Glomerular visceral epithelial cell (primary cell): Measurements from ENCODE around the gene PALM.

Experiments
- DNase-seq: peaks from one replicate; pipeline ENCODE4 v3.0.0-alpha.2; 2016; ENCODE audit errors: extremely low spot score

PALM gene

DNA sequence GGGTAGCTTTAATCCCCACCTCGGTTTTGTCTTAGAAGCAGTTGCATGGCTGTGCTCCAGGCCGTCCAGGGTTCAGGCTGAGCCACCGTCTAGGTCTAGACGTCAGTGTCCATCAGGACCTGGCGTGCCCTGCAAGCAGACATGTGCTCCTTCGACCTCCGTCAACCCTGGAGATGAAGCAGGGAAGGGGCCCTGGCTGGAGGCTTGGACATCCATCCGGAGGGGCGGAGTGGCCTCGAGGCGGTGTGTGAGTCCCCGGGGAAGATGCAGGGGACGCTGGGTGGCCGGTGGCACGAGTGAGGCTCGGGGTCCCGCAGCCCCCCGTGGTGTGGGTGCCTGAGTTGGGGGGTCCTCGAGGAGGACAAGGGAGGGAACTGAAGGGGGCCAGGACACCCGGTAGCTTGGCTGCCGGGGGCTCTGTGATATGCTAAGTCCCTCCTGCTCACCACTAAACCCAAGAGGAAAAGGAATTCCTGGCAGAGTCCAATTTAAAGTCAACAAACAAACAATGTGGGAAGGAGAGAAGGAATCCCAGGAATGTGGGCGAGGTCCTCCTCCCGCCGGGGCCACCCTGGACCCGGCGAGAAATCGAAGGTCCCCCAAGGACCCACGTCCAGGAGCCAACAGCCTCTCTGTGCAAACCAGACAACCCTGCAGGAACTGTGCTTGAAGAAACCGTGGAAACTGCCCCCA is 73.6 kb downstream of the PALM start:
- peak; percentile 73 for DNase-seq

DNA sequence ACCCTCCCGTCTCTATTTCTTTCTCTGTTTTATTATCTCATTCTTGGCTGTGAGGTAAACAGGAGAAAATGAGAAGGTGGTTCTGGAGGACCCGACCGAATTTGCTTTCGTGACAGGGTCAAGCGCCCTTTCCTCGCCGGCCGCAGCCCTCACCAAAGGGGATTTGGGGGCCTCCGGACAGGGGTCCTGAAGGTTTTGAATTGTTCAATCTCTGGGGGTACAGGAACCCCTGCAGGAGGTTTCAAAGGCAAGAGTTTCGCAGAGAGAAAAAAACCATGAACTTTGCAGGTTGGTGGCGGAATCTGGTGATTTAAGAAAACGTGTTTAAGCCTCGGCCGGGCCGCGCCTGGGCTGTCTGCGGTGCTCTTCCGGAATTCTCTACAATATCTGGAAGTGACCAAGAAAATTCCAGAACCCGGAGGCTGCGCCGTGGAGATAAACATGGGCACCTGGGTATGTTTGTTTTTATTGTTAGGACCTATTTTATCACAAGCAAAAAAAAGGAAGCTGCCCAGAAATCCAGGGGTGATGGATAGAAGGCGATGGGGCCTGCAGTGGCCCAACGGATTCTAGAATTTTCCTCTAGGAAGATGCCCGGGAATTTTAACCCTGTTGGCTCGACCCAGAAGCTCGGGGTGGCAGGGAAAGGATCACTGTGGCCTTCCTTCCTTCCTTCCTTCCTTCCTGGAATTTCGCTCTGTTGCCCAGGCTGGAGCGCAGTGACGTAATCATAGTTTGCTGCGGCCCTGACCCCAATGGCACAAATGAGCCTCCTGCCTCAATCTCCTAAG is 74.3 kb downstream of the PALM start:
- peak; percentile 43 for DNase-seq

DNA sequence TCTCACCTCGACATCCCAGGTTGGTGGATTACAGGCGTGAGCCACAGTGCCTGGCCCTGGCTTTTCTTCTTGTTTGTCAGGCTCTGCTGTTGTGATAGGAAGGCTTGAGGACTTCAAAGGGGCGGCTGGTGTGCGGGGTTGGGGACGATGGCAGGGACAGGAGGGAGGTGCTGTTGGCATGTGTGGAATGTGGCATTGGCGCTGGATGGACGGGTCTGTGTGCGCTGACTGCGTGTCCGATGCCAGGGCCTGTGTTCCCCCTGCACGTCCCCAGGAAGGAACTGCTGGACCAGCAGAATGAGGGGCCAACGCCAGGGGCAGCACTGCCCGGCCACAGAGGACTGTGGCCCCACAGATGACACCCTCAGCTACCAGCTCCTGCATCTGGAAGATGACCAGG is 75.8 kb downstream of the PALM start:
- no peak for DNase-seq

DNA sequence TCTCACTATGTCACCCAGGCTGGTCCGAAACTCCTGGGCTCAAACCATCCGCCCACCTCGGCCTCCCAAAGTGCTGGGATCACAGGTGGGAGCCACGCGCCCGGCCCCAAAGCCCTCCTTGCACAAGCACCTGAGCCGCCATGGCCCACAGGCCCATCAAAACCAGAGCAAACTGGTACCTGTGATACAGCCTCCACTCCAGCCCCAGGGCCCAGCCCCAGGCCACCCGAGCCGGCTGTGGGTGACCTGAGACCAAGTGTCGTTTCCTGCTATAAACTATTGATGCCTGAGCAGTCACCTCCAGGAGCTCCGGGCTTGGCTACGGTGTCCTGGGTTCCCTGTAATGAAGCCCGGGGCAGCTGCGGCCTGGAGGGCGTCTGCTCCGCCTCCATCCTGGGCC is 78.8 kb downstream of the PALM start:
- DNase-seq: no peak

DNA sequence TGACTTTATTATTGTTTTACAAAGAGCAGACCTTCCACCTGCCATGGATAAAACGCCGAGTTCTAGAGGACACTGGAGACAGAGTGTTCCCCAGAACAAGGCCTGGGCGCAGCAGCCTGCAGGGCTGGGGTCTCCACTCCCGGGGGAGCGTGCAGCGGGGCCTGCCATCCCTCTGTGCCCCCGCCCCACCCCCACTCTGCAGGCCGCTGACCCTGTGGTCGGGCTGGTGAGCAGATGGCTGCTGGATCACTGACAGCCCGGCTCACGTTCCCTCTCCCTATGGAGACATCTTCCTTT is 79.9 kb downstream of the PALM start:
- DNase-seq: no peak

DNA sequence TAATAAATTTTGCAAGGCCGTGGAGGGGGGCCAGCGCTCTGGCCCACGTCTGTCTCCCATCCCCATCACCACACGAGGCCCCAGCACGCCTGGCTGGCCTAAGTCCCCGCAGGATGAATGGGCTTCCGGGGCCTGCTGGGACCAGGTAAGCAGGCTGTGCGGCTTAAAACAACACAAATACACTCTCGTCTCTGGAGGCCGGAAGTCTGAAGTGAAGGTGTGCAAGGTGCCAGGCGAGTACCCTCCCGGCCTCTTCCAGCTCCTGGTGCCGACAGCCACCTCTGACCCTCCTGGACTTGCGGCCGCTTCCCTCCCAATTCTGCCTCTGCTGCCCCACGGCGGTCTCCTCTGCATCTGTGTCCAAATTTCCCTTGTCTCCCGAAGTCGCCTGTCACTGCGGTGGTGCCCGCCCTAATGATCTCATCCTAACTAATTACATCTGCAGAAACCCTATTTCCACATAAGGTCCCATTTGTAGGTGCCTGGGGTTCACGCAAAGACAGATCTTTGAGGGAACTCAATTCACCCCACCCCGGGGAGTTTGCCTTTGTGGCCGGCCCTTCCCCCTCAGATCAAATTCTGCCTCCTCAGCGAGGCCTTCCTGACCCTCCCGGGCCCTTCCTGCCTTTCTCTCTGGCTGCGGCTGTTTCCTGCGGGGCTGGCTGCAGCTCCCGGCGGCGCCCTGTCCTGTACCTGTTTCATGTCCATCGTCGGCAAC is 80.4 kb downstream of the PALM start:
- DNase-seq: no peak

DNA sequence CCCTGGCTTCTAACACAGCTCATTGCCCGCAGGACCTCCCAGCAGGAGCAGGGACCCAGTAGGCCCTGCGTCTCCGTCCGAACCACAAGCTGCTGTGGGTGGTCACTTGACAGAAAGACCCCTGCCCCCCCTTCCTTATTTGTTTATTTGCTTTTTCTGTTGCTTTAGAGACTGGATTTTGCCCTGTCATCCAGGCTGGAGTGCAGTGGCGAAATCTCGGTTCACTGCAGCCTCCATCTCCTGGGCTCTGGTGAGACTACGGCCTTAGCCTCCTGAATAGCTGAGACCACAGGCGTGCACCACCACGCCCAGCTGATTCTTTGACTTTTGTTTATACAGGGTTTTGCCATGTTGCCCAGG is 80.9 kb downstream of the PALM start:
- DNase-seq: no peak

DNA sequence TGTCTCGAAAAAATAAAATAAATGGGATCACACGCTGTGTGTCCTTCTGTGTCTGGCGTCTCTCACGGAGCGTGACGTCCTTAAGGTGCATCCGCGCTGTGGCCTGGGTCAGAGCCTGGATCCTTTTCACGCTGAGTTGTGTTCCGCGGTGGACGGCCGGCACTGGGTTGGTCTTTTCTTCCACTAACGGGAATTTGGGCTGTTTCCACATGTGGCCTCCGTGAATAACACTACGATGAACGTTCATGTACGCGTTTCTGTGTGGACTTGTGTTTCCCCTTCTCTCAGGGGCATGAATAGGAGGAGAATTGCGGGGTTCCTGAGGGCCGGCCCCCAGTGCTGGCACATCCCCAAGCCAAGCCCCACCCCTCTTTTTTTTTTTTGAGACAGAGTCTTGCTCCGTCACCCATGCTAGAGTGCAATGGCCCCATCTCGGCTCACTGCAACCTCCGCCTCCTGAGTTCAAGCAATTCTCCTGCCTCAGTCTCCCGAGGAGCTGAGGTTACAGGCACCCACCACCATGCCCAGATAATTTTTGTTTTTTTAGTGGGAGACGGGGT is 82.4 kb downstream of the PALM start:
- DNase-seq: no peak

DNA sequence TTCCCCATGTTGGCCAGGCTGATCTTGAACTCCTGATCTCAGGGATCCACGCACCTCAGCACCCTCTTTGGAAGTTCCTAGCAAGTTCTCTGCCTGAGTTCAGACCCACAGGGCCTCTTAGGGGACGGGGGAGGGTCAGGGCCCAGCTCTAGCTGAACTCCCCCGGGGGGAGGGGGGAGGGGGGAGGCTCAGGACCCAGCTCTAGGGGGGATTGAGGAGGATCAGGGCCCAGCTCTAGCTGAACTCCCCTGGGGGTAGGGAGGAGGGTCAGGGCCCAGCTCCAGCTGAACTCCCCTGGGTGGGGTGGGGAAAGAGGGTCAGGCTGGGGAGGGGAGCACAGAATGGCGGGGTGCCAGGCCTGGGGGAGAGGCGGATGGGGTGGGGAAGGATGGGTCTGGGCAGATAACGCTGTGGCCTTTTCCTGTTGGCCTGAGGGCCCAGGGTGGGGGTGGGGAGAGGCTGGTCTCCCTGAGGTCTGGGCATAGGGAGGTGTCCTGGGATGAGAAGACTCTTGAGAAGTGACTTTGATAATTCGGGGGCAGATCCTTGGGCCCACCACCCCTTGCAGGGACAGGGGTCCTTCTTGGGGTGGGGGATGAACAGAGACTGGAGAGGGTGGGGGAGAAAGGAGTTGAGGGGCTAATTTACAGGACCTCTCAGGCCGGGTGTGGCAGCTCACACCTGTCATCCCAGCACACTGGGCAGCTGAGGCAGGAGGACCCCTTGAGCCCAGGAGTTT is 83.0 kb downstream of the PALM start:
- DNase-seq: no peak

DNA sequence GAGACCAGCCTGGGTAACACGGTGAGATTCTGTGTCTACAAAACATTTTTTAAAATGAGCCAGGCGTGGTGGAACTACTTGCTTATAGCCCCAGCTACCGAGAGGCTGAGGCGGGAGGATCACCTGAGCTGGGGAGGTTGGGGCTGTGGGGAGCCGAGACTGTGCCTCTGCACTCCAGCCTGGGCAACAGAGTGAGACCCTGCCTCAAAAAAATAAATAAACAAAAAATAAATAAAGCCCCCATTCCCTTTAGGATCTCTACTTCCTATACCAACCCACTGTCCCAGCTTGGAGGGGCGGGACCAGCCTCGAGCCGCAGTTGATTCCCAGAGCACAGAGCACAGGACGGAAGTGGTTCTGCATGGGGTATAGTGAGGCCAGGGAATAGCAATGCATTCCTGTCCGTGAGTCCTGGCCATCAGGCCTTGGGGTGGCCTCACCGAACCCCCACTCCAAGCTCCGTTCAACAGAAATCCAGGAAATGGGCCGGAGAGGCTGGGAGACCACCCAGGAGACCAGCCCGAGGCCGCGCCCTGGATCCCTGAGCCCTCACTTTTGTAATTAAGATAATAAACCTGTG is 83.7 kb downstream of the PALM start:
- no peak for DNase-seq

DNA sequence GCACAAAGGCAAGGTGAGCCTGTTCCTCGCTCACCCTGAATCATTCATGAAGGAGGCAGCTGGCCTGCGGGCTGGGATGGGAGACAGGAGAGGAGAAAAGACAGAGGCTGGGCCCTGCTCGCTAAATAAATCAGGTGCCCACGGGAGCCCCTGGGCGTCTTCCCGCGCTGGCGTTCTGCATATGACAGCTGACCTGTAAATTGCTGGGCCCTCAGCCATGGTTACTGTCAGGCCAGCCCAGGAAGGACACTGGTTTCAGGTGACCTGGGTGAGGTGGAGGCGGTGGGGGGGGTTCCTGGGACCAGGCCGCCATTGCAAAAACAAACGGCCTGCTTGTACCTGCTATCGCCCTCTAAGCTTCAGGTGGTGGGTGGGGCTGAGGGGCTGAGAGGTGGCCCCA is 85.1 kb downstream of the PALM start:
- DNase-seq: no peak

DNA sequence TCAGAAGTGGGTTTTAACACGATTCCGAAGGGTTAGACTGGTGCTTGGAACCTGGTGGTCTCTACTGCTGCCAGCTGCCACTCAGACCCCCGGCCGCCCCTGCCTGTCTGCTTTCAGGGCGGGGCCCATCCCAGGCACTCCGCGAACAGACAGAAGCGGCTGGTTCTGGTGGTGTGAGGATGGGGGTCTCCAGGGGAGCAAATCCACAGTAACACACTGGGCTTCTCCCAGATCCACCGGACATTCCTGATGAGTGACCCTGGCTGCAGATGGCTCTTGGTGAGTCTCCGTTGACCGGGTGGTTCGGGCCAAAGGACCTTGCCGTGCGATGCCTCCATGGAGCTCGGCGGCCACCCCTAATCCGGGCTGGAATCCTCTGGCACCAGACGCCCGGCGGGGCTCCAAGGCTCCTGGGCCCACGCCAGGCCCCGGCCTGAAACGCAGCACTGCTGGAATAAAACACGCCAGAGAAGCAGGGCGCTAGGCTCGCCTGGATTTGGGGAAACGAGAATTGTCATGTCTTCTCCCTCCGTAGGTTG is 86.4 kb downstream of the PALM start:
- no peak for DNase-seq

DNA sequence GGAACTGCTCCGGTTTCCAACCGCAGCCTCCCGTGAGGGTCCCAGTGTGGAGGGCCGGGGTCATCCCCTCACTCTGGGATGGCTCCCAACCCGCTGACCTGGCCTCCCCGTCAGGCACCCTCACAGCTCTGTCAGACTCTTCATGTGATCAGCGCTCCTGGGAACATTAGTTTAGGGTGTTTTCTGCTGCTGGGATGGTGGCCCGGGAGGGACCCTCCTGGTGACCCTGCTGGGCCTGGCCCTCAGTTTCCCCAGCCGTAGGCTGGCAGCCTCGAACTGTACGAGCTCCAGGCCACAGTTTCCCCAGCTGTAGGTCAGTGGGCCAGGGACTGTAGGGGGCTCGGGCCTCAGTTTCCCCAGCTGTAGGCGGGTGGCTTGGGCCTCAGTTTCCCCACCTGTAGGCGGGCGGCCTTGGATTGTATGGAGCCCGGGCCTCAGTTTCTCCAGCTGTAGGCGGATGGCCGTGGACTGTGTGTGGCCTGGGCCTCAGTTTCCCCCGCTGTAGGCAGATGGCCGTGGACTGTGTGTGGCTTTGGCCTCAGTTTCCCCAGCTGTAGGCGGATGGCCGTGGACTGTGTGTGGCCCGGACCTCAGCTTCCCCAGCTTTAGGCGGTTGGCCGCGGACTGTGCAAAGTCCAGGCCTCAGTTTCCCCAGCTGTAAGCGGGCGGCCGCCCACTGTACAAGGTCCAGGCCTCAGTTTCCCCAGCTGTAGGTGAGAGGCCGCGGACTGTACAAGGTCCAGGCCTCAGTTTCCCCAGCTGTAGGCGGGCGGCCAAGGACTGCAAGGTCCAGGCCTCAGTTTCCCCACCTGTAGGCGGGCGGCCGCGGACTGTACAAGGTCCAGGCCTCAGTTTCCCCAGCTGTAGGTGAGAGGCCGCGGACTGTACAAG is 87.2 kb downstream of the PALM start:
- no peak for DNase-seq

DNA sequence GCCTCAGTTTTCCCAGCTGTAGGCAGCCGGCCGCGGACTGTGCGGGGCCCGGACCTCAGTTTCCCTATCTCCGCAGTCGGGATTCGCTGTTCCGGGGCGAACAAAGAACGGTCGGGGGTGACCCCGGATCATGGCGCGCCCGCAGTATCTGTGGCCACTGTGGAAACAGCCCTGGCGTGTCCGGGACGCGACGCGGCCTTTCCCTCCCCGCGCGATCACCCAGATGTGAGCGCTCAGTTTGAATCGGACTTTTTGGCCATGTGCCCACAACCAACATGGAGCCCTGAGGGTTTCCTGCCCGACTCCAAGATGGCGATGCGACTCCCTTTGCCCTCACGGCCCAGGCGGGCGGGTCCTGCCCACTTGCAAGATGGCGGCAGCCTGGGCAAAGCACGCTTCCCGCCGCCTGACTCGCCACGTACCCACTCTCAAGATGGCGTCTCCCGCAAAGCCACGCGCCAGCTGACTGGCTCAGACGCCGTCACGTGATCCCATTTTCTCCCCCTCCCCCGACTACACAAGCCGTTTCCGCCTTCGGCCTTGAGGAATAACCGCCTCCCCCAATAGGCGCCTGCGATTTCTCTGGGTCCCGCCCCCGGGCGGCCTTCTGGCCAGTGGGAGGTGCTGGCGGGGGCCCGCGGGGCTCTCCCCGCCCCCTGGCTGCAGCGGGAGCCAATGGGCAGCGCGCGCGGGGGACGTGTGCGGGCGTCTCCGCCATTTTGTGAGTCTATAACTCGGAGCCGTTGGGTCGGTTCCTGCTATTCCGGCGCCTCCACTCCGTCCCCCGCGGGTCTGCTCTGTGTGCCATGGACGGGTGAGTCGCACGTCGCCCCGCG is 88.2 kb downstream of the PALM start, which contains the start of gene PTBP1:
Gene PTBP1, plus strand, starts transcription at position 761 of the 836 bp plus-strand sequence. Its CDS starts 46 bp downstream, at position 807.
- peak; percentile 100 for DNase-seq
